Kidney tubule cell (primary cell): ENCODE data around the gene FAM53B.
"Not testable (repeated sequence)": the region's sequence is repeated elsewhere in the genome, so short reads cannot be mapped to it uniquely, and the experiment has no call there.

ENCODE experiments used
- DNase-seq: peaks from one replicate; pipeline ENCODE4 v3.0.0-alpha.2; 2018; ENCODE audit warnings: low spot score

FAM53B gene

DNA sequence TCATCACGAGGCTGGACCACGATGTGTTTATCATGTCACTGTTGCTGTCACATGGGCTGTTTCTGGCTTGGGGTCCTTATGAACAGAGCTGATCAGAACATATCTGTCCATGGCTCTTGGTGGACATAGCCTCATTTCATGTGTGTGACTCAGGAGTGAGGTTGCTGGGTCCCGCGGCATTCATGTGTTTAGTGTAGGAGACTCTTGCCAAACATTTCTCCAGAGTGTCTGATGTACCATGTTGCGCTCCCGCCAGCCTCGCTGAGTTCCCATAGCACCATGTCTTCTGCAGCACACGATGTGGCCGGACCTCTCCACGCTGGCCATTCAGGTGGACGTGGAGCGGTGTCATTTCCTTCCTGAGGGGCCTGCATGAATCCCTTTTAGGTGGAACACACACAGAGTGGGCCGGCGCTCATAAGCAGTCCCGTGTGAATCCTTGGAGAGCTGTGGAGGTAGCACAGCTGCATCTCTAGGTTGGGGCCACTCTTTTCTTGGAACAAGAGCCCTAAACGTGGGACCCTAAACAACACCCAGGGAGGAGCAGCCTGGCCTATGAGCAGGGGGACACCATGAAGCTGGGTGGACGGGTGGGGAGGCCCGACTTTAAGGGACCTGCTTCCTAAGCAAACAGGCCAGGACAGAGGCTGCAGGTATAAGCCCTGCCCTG, 147.9 kb downstream of the FAM53B start:
- no peak for DNase-seq

DNA sequence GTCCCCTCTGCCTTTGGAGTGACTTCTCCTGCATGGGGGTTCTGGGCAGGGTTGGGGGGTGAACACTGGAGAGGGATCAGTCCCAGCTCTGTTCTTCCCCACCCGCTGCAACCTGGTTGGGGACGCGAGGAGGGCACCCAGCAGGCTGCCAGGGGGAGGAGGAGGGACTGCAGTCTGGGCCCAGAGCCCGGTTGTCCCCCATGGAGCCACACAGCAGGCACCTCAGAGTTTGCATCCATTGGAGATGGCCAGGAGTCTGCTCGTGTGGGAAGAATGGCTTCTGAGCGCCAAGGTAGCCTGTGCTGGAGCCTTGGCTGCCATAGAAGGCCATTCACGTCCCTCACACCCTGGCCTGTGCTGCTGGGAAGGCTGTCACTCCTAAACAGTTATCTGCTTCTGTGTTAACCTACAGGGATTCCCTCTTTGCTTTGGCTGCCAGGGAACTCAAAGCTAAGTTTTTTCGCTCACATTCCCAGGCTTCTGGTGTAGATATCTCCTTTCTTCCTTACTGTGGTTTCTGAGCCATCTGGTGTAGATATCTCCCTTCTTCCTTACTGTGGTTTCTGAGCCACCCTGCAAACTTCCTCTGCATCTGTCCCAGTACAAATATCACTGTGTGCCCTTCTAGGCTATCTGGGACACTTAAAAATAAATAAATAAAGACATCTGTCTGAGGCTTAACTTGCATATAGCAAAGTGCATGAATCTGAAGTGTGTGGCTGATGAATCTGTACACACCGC, 148.9 kb downstream of the FAM53B start:
- DNase-seq: no peak

DNA sequence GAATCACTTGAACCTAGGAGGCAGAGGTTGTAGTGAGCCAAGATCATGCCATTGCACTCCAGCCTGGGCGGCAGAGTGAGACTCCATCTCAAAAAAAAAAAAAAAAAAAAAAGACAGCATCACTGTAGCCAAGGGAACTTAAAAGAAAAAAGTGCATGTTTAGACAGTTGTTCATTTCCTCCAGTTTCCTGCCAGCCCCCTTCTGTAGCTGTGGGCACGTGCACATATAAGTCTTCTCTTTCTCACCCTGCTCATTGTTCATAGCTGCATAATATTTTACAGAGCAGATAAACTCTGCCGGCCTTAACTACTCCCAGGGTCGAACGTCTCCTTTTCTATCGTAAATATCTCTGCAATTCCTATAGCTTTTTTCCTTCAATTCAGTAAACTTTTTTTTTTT, 149.9 kb downstream of the FAM53B start:
- no peak for DNase-seq

DNA sequence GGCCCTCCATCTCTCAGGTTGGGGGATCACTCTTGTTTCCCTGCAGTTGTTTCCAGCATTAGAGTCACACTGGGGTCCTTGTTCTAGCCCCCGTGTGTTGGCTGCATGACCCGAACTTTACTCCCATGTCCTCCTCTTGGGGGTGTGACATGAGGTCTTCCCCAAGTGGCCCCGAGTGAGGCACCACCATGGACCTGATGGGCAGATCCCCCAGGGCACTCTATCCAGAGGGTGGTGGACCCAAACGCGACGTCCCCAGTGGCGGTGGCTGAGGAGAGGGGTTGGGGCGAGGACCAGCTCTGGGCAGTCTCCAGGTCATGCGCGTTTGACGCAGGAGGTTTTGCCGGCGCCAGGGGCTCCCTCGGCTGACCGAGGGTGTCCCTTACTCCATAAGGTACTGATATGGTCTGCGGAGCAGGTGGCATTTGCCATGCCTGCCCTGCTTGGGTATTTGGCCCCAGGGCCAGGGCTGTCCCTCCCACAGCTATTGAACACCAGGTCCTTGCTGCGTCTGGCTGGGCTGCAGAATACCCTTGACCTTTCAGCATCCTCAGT, 150.7 kb downstream of the FAM53B start:
- DNase-seq: peak; percentile 23

DNA sequence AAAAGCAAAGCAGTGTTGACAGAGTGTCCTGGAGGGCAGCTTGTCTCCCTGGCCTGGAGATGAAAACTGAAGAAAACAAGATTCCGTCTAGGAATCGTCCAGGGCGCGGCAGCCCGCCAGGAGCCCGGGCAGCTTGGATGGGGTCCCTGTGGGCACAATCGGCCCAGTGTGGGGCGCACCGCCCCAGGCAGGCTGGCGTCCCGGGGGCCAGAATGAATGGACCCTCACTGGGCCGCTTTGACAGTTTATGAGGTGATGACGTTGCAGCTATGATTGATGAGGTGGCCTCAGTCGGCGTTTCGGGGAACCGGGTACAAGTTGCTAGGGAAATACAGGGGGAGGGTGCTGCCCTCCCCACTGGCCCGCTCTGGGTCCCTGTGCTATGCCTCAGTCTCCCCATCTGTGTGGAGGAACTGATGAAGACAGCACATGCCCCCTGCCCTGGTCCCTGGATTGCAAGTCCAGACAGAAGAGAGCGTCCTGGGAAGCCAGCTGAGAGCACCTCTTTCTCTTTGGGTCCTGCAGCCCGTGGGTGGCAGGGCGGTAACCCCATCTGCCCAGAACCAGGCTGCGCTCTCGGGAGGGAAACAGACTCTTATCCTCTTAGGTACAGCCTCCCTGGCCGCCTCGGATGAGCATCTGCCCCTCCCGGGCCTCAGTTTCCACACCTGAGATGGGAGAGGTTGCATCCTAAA, 151.3 kb downstream of the FAM53B start:
- no peak for DNase-seq

DNA sequence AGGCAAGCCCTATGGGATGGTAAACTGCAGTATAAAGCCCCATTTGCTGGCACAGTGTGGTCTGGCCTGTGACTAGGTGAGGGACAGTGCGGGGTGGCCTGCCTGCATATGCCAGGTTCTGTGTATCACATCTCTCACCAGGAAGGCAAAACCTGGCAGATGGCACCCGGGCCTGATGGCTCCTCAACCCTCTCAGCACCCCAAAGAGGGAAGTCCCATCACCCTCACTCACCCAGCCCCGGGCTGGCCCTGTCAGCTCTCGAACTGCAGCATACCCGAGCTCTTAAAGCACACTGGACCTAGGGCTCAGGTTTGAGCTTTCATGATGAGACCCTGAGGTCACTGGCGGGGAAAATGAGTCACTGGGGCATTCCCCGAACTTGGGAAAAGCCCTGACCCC, 152.1 kb downstream of the FAM53B start:
- no peak for DNase-seq

DNA sequence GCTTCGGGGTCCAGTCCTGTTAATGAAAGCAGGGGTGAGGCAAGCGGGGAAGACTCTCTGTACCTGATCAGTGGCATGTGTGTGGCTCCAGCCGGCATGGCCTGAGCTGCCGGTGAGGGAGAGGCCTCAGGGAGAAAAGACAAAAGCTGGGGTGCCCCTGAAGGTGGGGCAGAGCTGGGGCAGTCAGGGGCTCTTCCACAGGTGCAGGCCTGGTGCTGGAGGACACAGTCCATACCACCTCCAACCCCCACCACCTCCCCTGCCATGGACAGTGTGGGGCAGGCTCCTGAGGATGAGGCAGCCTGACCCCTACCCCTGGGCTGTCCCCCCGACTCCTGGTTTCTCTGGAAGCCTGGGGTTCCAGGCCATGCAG, 153.1 kb downstream of the FAM53B start:
- DNase-seq: no peak

DNA sequence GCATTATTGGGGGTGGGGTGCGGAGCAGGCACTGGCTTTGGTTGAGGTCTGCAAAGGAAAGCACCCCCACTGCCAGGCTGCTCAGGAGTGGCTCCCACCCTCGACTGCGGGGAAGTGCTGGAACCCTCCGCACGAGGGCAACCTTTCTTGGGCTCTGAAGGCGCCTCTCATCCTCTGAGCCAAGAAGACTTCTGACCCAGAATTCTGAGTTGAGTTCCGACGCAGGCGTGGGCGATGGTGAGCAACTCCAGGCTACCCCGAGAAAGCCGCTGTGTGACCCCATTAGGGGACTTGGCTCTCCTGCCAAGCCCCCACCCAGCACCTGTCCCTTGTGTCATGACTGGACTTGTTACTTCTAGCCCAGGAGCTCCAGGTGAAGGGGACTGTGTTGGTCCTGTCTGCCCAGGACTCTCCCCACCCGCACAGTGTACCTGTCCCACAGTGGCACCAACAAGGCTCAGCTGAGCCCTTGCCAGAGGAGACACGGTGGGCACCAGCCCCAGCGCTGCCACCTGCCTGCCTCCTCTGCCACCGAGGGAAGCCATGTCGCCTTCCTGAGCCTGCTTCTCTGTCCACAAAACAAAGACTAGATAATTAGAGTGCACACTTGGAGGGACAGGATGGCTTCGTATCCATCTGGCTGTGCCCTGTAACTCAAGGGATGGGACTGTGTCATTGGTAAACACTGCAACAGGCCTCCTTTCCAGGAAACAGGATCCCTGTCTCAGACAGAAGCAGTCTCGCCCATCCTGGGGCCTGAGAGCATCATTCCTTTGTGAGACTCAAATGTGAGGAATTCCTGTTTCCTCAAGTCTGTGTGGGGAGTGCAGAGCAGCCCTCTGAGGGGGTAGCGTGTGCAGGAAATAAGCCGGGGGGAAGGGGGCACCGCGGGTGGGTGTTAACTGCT, 153.7 kb downstream of the FAM53B start:
- peak; percentile 34 for DNase-seq

DNA sequence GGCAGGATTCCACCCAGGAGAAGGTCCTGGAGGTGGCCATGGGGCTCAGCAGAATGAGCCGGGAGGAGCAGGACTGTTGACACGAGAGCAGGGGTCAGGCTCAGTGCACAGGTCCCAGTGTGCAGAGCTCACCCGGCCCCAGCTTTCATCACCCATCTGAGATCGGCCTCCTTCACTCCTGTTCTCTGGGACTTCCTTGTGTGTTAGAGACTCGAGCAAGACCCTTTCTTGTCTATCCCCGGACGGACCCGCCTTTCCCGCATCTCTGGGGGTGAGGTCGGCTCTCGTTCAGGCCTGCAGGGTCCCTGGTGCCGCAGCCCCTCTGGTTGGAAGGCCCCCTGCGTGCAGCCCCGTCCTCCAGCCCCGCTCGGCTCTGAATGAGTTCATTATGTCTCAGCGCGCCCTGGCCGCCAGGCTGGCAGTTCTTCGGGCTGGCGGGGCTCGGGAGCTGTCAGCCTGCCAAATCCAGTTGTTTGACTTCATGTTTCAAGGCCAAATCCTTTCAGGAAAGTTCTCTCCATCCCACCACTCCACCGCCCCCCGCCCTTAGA, 154.6 kb downstream of the FAM53B start:
- DNase-seq: peak; percentile 10

DNA sequence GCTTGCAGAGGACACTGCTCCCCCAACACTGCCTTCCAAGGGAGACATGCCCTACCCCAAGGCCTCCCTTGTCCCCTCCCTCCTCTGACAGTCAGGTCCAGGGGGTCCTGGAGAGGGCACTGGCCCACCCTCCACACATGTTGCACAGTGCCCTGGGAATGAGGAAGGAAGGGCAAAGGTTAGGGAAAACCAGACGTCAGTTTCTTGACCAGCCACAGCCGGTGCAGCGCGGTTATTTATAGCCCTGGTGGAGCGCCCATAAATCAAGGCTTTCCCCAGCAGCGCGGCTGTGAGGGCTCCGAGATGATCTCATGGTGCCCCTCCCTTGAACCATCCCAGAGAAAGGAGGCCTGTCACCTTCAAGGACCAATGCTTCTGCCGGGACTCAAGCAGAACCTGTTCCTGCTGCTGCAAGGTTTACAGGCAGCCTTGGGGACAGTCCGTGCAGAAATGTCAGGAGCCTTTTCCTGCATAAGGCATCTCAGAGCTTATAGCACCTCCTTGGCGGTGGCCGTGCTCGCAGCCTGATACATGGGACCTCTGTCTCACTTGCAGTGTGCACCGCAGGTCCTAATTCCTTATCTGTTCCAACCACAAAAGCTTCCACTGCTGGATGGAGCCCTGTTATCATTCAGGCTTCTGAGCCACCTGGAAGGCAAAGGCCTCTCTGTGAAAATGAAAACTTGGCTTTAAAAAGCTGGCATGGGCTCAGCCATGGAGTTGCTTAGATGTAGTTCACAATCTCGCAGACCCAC, 155.3 kb downstream of the FAM53B start:
- peak; percentile 86 for DNase-seq

DNA sequence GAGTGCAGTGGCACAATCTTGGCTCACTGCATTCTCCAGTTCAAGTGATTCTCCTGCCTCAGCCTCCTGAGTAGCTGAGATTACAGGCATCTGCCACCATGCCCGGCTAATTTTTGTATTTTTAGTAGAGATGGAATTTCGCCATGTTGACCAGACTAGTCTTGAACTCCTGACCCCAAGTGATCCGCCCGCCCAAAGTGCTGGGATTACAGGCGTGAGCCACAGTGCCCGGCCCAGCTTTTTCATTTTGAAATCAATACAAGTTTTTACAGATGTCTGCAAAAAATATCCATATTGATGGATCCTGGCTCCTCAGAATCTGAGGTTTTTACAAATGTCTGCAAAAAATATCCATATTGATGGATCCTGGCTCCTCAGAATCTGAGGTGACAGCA, 155.8 kb downstream of the FAM53B start:
- not testable (repeated sequence) for DNase-seq

DNA sequence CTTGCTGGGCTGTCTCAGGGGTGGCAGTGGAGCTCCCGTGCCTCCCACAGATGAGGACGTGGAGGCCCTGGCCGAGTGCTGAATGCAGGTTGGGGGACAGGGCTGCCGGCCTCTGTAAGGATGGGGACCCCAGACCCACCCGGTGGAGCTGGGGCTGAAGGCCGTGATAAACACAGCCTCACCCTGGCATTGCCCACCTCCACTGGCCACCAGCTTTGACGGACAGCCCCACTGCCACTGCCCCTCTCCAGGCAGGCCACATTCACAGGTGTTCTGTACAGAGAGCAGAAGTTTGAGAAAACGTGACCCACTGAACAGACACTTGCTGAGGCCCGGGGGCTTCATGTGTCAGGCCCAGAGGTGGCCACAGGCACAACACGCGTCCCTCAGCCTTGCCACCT, 156.4 kb downstream of the FAM53B start:
- no peak for DNase-seq

DNA sequence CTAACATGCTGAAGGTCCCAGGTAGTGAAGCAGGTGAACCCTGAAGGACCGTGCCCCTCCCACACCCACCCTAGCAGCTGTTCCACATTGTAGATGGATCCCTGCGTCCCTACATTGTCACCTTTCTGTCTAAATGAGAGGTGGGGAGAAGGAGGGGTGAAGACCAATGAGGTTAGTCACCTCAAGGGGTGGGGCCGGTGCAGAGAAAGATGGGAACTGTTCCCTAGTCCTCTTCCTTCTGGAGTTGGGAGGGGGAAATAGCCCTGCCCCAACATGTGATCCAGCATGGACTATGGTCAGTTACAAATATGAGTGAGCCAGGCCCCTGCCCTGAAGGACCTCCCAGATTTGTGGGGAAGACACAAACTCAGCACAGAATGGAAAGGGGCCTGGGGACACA, 158.0 kb downstream of the FAM53B start:
- no peak for DNase-seq

DNA sequence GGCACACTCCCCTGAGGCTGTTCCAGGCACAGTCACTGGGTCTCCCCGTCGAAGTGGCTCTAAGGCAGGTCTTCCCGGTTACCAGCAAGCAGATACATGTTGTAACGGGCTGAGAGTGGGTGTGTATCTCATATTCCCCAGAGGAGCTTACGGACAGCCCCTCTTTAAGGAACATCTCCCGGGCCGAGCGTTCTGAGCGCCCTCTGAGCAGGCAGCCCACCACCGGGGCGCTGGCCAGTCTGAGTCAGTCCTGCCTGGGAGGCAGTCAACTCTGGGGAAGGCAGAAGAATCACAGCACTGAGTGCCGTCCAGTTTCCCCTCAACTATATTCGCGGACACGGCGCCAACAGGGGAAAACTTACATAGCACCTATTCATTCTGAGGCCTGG, 165.2 kb downstream of the FAM53B start:
- no peak for DNase-seq

DNA sequence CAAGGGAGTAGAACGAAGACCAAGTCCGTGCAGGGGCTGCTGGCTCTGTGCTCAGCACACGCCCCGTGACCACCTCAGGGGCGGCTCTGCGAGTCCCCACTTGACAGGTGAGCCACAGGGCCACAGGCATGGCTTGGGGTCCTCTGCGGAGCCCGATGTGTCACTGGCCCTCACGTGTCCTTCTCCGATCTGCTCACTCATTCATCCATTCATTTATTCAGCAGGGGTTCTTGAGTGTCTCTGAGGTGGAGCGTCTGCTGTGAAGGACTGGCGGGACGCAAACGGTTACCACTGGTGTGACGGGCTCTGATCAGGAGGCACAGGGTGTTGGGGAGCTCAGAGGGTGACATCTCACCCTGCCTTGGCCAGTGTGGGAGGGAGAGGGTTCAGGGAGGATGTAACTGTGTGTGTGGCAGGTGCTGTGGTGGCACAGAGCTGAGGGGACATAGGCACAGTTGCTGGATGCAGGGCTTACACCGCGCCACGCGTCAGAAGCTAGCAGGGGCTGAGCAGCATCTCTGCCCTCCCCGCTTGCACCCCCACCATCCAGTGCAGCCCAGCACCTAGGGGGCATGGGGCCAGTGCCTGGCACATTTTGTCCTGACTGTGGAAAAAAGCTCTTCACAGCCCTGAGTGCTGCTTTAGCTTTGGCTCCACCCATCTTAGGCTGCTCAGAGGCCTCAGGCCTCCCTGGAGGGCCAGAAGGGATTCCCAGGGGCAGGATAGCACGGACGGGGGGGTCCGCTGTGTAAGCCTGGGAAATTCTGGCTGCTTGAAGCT, 165.8 kb downstream of the FAM53B start:
- DNase-seq: no peak

DNA sequence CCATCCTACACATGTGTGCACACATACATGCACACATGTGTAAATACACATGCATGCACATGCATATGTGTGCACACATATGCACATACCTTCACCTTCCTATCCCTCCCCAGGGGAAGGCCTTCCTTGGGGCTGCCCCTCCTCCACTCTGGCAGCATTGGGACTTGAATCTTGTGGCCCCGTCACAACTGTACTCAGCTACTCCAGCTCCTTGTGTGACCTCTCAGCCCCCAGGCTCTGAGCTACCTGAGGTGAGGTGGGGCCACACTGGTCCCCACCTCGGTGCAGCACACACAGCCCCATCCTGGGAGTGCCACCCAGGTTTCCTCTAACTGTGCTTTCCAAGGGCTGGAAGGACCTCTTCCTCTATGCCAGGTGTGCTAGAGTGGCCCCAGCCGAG, 166.5 kb downstream of the FAM53B start:
- no peak for DNase-seq

DNA sequence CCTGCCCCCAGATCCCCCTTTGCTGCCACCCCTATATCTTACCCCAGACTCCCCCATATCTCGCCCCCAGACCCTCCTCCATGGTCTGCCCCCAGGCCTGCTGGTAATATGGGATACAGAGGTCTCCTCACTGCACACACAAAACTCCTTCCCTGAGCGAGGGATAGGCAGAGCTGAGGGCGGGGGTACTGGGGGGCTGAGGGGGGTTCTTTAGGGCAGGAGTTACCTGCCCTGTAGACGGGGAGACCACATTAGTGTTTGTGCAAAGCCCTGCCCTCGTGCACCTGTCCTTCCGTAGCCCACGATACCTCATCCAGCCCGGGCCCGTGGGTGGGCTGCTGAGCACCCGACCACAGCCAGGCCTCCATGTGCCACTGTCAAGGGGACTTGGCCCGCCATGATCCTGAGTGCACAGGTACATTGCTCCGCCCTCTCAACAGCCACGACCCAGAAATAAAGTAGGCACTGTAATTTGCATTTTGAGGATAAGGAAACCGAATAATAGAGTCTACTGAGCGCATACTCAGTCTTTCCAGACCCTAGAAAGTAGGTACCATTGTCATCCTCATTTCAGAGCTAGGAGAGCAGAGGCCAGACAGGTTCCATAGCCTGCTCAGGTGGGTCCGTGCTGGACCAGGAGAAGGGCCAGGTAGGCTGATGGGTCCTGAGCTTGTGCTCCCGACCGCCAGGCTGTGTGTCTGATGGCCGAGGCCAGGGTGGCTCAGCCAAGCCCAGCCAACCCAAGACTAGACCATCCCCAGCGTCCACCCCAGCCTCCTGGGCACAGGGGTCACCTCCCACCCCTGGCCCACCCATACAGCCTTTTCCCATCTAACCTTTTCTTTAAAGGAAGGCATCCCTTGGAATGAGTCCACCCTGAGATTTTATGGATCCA, 167.4 kb downstream of the FAM53B start:
- no peak for DNase-seq

DNA sequence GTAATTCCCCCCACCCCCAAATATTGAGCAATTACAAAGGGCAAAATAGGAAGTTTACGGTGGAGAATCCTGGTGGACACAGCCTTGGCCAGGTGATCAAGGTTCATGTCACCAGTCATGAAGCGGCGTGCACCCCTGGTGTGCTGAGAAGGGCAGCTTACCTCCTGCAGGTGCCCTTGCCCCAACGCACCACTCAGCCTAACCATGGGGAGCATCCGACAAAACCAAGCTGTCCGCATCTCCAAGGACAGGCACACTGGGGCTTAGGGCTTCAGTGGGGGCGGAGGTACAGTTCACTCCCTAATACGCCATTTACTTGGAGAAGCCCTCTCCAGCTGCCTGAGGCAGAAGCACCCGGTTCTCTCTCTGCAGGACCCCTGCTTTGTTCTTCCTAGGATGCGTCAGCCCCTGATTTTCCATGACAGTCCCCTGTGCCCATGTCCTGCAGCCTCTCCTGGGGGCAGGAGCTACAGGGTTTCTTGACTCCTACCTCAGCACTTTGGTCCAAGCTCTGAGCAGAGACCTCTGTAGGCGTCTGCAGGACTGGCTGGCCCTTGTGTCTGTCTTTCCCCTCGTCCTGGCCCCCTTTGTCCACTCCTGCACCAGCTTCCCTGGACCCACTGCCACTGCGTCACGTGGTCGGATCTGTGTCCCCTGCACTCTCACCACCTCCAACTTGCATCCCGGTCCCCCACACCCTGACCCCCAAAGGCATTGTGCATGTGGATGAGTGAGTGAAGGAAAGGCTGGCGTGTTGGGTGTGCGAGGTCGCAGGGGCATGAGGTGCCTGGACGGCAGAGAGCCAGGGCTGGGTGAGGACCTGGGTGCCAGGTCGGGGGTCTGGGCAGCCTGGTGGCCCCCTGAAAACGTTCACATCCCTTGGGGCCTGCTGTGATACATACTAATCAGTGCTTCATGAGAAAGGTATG, 168.8 kb downstream of the FAM53B start:
- no peak for DNase-seq
